Ureter (tissue), 1 donor: ENCODE data around the gene GRK5. TPM values are rescaled to one million over a fixed set of nuclear protein-coding genes. Genes with fewer than 3 reads are reported as not detected.

ENCODE experiments used
- DNase-seq: peaks from one replicate; pipeline ENCODE4 v3.0.0-alpha.2; 2020; ENCODE audit warnings: low spot score
- total RNA-seq: library from RNA; stranded (reverse); gene quantifications from one replicate; pipeline ENCODE4 v1.2.4, GENCODE V29; 2023
- donor health status: DM: yes; HTN: yes; CAD: no.

Gene GRK5
- total RNA-seq, 1 donor from 2014 or later, result 16.7 TPM

DNA sequence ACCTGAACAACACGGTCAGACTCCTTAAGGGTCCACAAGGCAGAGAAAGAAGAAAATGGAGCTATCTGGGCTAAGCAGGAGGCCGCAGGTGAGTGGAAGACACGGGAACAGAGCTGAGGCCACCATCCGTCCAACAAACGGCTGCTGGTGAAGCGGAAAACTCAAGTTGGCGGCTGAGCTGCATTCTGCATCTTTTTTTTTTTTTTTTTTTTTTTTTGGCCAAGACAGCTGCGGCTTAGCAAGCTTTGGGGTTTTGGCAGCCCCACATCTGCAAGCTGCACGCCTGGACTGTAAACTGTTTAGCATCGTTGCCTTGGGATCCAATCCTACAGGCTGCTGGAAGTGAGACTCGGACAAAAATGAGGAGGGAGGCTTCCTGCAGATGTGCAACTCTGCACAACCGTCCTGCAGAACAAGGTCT is 297.8 kb downstream of the GRK5 start:
- no peak for DNase-seq

Other genes starting within 250 kb of the GRK5 start
- gene NANOS1, start 177.9 kb upstream of the GRK5 start, total RNA-seq, result 0.52 TPM
- gene EIF3A, start 126.8 kb upstream of the GRK5 start, total RNA-seq, result 134 TPM
- gene DENND10, start 103.5 kb upstream of the GRK5 start, total RNA-seq, result 31.9 TPM
- gene SFXN4, start 41.9 kb upstream of the GRK5 start, total RNA-seq, result 34.5 TPM
- gene PRDX3, start 28.8 kb upstream of the GRK5 start, total RNA-seq, result 95.0 TPM